ENCODE data around the gene RAB25. TPM values are rescaled to one million over a fixed set of nuclear protein-coding genes. Genes with fewer than 3 reads are reported as not detected.

RAB25 gene
- total and polyA plus RNA-seq, 2 of the 13 experiments (the other 11 are each of a cell fraction or from before 2014, with no cell fraction given): 0.20 to 0.22 TPM

- TF ChIP-seq ZXDC (CRISPR knock-in tag; IDR thresholded peaks at IDR 0.05): no peak
- TF ChIP-seq GLI4 (CRISPR knock-in tag; IDR thresholded peaks at IDR 0.05; ENCODE audit: borderline replicate concordance): no peak
- TF ChIP-seq NR2F6 (IDR thresholded peaks at IDR 0.05): peak; percentile 66
- TF ChIP-seq NR2F6 (CRISPR knock-in tag; IDR thresholded peaks at IDR 0.05): peak; percentile 87
- no peak for TF ChIP-seq SRSF1 (optimal IDR thresholded peaks at IDR 0.05; ENCODE audit: low read depth, low read length)
- TF ChIP-seq RBM39 (IDR thresholded peaks at IDR 0.05; ENCODE audit: low read depth, low read length, poor library complexity, severe bottlenecking): no peak
- peak; percentile 31; the same call in 1 of the 2 replicates for TF ChIP-seq FOXC1 (CRISPR knock-in tag; IDR thresholded peaks at IDR 0.05; ENCODE audit: borderline replicate concordance)
- 0 out of 4 replicates have a peak, but pooled peaks of 1 of the 2 experiments have one; percentile 20 for TF ChIP-seq REST (IDR thresholded peaks at IDR 0.05; ENCODE audit: borderline replicate concordance in 1 of 2, low read depth in 1 of 2, low read length in 2 of 2)
- TF ChIP-seq HOXD1 (CRISPR knock-in tag; IDR thresholded peaks at IDR 0.05): no peak
- TF ChIP-seq ZNF543 (CRISPR knock-in tag; IDR thresholded peaks at IDR 0.05): no peak
- no peak for TF ChIP-seq NFAT5 (CRISPR knock-in tag; IDR thresholded peaks at IDR 0.05)
- TF ChIP-seq NR2F1 (CRISPR knock-in tag; IDR thresholded peaks at IDR 0.05): peak in 1 of 2 experiments; percentile 27; a peak in 2 of 4 replicates
- no peak for TF ChIP-seq KDM1A (CRISPR knock-in tag; IDR thresholded peaks at IDR 0.05)
- no peak for TF ChIP-seq KLF6 (CRISPR knock-in tag; IDR thresholded peaks at IDR 0.05)
- TF ChIP-seq NR2C2 (CRISPR knock-in tag; IDR thresholded peaks at IDR 0.05; ENCODE audit: borderline replicate concordance): peak; percentile 64
- no peak for TF ChIP-seq ZNF678 (CRISPR knock-in tag; IDR thresholded peaks at IDR 0.05)
- no peak for TF ChIP-seq ZNF24 (IDR thresholded peaks at IDR 0.05)
Measured at GRCh38 chr1:156104861-156105832, 44.2 kb downstream of the RAB25 start (continued).
